GM19324 (cell line): ENCODE measurements around the gene ABTB2.
A peak's percentile ranks its signal among the peaks of the same experiment; 100 is the strongest.

Experiments
- ATAC-seq: cut with Tn5 transposase; IDR thresholded peaks from one replicate; pipeline ENCODE4 v1.9.1; 2021; ENCODE audit warnings: mild to moderate bottlenecking, moderate library complexity; ENCODE audit not compliant: unreplicated experiment, low FRiP score

Gene ABTB2

DNA sequence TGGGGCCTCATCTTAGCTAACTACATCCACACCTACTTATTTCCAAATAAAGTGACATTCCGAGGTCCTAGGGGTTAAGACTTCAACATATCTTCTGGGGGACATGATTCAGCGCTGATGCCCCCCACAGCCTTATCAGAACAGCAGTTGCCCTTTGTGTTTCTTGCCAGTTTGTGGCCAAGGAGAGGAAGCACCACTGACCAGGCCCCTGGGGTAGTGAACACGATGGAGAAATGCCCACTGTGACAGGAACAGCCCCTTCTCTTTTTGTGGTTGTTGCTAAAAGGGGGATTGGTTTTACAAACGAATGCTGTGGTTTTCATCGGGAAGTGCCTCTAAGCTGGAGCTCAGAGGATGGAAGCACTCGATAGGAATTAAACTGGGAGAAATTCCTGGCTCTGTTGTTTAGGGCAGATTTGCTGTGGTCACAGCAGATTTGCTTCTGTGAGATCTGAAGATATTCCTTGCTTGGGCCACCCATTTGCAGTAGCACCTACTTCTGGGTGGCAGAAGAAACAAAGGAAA is 88.8 kb downstream of the ABTB2 start:
- no peak for ATAC-seq

DNA sequence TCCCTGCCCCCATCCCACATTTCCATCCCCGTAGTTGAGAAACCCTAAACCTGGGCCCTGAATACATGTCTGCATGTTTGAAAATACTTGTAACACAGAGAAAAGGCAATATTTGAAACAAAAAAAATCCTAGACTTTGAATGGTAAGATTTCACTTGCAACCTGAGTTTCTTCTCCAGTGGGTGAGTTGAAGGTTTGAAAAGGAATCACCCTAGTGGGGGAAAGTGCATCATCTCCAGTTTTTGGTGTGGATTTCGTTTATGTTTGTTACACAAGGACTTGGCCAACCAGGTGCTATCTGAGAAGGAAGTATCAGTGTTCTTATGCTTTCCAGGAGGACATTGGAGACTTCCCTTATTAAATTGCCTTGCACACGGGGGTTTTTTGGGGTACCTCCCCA is 90.4 kb downstream of the ABTB2 start:
- no peak for ATAC-seq

DNA sequence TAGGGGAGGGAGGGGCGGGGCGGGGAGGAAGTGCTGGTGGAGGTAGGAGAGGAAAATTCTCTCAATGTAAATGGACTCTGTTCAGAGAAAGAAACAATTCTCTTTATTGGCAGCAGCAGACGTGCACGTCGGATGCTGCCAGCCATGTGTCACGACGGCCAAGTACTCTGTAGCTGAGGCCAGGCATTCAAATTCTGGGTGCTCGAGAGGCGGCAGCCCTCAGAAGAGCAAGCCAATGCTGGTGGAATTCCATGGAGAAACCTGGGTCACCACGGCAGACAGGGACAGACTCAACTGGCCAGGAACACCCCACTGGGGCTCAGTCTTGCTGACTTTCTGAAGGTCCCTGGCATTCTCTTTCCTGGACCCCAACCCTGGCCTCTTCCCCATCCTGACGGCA is 90.8 kb downstream of the ABTB2 start:
- no peak for ATAC-seq

DNA sequence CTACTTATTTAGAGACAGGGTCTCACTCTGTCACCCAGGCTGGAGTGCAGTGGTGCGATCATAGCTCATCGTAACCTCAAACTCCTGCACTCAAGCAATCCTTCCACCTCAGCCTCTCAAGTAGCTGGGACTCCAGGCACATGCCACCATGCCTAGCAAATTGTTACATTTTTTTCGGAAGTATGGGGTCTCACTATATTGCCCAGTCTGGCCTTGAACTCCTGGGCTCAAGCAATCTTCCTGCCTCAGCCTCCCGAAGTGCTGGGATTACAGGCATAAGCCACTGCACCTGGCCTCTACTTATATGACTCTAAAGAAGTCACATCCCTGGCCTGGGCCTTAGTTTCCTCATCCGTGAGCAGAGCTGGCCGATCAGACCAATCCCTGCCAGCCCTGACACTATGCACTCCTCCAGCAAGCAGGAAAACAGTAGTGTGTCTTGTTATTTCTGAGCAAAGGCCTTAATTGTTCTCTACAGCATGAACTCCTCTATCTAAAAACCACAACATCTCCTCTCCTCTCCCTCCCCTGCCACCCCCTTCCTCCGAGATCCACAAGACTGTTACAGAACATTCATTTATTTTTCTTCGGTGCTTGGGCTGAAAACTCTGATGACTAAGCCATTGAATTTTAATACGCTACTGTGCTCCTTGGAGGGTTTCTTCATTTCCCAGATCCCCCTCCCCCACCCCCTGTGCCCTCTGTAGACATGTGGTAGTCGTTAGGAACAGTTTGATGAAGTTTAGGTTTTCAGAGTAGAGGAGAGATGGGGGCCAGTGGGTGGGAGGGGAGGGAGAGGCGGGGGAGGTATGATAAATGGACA is 91.5 kb downstream of the ABTB2 start:
- ATAC-seq, result no peak

DNA sequence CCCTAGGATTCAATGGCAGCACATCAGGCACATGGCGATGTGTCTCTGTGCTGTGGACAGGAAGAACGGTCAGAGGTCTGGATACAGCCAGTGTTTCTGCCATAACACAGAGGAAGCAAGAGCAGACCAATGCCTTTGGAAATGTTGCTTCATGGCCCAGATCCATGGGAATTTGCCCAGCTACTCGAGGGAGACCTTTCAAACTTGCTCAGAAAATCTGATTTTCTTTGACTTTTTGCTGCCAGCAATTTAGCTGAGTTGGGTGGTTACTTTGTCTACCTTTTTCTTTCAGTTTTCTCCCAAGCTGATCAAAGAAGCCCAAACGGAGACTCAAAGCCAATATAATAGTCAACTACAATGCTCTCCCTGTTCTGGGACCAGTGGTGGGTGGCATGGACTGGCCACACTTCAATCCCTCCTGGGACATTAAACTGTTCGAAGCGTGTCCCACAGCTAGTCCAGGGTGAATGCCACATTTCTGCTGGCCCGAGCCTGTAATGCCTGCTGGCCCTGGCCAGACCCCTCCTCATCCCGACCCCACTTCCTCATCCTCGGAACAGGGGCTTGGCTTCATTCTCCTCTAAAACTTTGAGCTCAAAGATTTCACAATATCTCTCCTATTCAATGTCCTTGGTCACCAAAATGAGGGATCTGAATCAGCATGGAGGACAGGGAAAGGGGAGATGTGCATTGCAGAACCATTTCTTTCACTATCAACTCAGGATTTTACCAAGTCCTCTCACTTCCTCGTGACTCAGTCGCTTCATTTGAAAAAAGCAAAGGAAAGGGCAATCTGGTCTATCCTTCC is 93.3 kb downstream of the ABTB2 start:
- no peak for ATAC-seq

DNA sequence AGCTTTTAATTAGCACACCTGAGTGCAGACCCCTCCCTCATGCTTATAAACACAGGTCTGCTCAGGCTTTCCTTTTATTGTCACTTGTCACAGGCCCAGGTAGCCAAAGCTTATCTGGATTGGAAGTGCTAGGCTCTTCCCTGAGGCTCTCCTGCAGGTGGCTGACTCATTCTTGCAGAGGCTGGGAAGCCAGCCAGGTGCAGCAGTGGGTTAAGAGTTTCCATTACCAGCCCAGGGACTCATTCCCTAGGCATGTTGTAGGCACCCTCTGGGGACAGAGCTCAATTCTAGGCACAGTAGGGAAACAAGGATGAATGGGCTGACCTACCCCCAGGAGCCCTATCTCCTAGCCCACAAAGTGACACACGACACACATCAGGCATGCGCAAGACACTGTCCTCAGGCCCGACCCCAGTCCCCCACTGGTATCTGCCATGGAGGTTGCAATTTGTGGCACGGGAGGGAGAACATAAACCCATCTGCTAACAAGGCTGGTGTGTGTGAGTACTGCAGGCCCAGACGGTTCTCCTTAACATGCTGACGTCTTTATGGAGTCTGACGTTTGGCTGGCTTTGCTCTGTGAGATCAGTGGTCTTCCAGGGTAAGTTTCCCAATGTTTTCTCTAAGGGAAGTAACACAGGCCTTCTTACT is 94.2 kb downstream of the ABTB2 start:
- no peak for ATAC-seq

DNA sequence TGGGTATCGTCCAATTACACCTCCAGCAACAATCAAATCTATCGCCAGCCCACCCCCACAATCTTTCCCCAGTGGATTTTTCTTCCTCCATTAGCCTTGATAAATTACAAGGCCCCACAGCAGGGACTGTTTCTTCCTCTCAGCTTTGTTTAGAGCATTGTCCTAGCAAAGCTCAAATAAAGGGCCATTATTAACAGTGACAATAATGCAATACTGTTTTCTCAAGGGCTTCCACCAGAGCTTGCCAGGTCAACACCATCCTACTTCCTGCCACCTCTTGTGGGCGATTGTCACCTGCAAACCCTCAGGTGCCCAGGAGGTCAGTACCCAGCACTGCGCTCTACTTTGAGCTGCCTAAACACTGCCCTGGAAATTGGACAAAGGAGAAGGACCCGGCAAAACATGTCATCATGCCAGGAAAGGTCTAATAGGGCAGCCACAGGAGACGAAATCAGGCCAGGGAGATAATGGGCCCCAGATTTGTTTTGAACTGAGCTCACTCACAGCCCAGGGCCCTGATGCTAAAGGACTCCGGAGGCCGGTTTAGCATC is 95.2 kb downstream of the ABTB2 start:
- no peak for ATAC-seq

DNA sequence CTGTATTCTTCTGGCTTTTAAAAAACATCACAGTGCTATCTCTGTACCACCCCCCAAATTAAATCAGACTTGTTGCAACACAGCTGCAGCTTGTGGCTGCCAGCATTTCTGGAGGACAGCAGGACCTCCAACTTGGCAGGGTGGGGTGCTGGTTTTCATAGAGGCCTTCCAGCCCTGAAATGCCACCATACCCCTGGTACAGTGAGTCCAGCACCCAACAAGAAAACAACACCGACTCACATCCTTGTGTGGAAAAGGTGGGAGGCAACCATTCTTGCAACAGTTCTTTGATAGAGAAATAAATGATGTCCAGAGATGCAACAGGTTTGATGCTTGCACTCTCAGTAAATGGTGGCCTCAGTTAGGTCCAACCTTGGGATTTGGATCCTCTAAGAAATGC is 96.0 kb downstream of the ABTB2 start:
- ATAC-seq, result no peak

DNA sequence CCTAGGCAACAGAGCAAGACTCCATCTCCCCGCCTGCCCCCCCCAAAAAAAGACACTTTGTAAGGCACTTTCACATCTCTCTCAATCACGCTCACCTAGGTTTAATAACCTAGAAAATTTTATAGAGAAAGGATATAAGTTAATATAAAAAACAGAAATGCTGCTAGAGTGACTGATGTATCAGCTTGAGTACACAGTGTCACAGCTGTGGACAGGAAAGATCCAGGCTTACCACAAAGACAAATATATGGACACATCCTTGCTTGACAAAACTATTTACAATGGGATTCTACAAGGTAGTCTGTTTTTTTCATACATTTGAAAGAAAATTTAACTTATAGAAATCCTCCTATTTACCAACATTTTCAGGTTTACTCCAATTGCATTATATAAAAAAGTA is 96.7 kb downstream of the ABTB2 start:
- no peak for ATAC-seq

DNA sequence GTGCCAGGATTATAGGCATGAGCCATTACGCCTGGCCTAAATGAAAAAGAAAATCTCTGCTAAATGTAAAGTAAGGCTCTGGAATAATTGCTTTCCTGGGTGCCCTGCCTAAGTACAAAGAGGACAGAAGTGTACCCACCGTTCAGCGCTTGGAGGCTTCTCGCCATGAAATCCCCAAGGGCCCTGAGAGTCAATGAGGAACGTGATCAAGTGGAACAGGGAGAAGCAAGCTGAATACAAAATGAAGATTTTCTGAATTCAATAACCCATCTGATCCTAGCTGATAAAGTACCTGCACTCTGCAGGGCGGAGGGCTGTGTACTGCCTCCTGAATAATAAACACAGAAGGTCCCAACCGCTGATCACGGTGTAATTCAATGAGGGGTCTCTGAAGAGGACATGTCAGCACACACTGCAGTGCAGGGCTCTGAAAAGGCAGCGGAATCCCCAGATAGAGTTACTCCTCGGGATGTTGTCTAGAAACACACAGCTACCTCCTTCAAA is 97.7 kb downstream of the ABTB2 start:
- ATAC-seq, result no peak

DNA sequence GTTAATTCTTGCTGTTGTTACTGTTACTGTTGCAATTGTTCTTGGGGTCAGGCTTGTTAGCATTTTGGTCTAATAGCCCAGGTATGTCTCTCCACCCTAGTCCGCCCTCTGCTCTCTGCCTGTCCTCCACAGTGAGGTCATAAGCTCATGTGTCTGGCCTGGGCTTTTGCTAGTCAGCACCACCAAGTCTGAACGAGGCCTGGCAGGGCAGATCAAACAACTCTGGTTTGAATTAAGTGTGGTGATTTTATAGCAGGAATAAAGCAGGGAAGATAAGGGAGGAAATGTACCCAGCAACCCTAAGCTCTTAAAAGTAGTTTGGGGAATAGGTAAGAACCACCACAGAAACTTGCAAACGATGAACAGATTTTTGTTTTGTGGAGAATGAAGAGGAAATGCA is 98.7 kb downstream of the ABTB2 start:
- no peak for ATAC-seq

DNA sequence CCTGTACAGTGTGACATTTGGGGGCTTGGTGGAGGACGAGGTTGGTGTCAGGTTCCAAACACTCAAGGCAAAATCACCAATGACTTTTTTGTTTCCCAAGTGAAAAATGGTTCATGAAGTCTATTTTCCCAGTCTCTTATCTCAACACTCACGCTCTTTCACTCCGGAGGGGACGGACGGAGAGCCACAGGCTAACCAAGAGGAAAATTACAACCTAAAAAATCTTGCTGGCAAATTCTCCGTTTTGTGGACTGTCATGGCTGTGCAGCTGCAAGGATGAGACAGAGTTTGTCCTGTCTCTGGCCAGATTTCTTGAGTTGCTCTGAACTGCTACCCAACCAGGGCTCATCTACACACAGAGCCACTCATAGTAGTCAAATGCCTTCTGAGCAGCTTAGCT is 101.2 kb downstream of the ABTB2 start:
- ATAC-seq, result no peak

DNA sequence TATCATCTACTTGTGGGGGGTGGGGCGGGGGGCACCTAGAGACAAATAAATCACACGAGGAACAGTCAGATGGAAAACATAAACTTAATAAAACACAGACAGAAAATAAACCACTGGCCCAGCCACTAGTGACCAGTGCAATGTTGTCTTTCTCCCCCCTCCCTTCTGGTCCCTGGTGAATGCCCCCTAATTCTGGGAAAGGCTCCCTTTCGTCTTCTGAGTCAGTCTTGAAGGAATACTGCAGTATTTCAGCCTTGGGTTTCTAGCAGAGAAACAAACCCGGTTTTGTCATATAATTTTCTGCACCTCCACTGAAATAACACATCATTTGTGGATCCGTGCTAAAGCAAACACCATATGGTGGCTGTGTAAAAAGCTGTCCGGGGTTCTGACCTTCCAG is 101.7 kb downstream of the ABTB2 start:
- ATAC-seq, result no peak

DNA sequence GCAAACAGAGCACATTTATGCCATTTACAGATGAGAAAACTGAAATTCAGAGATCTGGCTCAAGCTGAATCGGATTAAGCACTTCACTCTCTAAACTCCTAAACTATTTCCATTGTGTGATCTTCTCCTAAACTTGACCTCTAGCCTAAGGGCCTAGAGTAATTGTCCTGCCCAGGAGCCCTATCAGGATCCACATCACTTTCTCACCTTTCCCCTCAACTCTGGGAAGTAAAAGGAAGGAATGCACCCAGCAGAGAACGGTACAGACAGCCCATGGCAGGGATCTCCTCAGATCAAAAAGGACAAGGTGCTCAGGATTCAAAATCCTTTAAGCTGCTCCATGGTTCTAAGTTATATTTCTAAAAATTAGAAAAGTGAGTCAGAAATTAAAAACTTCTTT is 102.7 kb downstream of the ABTB2 start:
- no peak for ATAC-seq

DNA sequence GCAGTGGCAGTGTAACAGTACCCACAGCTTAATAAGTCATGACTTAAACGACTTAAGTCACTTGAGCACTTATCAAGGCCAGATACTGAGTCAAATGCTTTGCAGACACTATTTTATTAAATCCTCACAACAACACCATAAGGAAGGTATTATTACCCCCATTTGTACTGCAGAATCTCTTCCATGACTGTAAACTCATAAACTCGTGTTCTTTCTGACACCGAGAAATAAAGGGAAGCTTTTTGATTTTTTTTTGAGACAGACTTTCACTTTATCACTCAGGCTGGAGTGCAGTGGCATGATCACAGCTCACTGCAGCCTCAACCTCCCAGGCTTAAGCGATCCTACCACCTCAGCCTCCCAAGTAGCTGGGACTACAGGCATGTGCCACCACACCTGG is 103.8 kb downstream of the ABTB2 start:
- ATAC-seq, result no peak

DNA sequence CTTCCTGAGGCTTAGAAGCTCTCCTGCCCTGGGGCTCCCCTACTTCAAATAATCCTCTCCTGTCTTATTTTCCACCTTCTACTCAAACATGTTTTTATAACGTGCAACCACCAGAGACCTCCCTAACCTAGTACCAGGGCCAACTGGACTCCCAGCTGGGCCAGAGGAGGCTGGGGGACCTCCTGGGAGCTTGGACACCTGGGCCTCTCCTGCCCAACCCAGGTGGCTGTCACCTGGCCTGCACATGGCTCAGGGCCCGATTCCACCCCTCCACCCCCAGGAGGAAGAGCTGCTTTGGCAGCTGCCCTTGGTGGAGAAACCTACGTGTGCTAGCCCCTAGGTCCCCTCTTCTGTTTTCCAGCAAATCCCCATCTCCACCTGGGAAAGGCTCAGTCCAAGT is 105.2 kb downstream of the ABTB2 start:
- ATAC-seq, result no peak

DNA sequence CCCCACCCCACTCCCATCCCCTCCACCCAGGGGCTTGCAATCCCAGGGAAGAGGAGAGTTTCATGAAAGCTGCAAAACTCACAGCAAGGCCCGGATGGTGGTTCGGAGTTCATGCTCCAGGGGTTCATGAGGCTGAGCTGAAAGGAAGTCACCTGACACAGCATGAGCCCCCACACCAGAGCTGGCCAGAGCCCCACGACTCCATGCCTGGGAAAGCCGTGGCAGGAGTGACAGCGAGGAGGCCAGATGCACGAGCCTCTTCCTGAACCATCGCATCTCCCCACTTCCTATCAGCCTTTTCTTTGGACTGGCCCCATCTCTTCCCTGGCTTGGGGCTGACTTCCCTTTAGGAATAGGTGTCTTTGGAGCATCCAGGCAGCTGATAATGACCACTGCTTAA is 105.8 kb downstream of the ABTB2 start:
- no peak for ATAC-seq

DNA sequence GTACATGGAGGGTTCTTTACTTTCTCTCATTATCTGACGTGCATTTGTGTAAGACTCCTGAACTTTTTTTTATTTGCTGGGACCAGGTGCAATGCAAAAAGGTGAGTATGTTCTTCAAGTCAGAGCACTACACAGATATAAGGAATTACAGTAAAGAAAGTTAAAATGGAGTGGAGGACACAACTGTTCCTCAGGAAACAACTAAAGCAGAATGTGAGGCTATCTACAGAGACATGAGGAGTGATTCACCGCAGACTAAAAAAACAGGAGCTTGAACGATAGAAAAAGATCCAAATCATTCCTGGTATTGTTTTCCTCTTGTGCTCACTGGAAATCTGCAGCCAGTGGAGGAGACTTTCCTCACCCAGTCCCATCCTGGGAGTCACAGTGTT is 106.2 kb downstream of the ABTB2 start:
- ATAC-seq, result no peak

DNA sequence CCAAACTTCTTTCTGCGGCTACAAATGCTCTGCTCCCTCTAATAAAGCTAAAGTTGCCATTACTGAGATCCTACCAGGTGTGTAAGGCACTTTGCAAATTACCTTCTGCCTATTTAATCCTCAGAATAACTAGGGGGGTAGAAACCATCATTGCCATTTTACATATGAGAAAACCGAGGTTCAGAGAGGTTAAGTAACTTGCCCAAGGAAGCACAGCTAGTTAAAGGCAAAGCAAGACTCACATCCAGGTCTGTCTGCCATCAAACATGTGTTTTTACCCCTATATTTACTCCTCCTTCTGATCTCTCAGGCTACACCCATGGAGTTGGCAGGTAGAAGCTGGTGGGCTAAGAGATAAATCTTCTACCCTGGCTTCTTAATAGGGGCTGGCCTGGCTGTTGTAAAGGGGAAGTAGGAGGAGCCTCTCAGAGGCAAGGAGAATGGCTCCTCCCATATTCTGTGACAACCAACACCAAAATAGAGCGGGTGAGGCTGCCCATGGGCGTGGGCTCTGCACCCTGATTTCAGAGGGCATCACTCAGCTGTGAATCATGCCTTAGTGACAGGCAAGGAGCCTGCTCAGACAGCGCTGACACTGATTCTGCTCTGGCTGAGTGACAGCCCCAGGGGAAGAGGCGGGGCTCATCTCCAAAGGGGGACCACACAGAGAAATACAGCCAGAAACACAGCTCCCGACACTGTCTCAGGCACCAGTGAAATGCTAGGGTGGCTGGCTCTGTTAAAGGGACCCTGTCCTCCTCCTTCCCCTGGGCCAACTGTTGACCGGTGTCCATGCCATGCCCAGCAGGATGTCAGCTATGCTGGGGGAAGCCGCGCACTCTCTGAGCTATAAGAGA is 106.8 kb downstream of the ABTB2 start:
- ATAC-seq, result peak; percentile 78

DNA sequence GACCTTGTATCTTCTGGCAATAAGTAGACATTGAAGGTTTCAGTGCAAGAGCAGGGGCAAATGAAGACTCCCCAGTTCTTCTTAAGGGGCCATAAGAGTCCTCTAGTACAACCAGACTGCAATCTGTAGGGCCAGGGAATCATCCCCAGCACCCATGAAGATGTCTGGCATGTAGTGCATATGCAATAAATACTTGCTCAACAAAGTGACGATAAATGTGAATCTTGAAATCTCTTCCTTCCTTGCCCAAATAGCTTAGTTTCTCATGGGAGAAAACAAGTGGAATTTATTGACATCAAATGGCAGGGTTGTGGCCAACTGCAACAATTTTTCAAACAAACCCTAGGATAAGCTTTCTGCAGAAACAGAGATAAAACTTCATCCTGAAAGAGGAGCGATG is 107.6 kb downstream of the ABTB2 start:
- ATAC-seq, result no peak
